Superior temporal gyrus (tissue), 1 donor: ENCODE measurements around the gene CMYA5.

Source experiments
- DNase-seq: peaks from one replicate; pipeline ENCODE4 v3.0.0-alpha.2; 2016; ENCODE audit errors: extremely low spot score

The CMYA5 gene

GRCh38 chr5:79834754-79835714 lies 145.4 kb downstream of the CMYA5 start:
- no peak for DNase-seq

- DNase-seq, result no peak
Measured at GRCh38 chr5:79837761-79838551, 148.3 kb downstream of the CMYA5 start.

- DNase-seq, result peak; percentile 56
Measured at GRCh38 chr5:79840084-79840990, 150.7 kb downstream of the CMYA5 start.

- DNase-seq, result no peak
Measured at GRCh38 chr5:79841172-79841571, 151.5 kb downstream of the CMYA5 start.

GRCh38 chr5:79842006-79842881 lies 152.6 kb downstream of the CMYA5 start:
- DNase-seq, result no peak

- no peak for DNase-seq
Measured at GRCh38 chr5:79842991-79843390, 153.4 kb downstream of the CMYA5 start.

GRCh38 chr5:79843450-79844388 lies 154.1 kb downstream of the CMYA5 start:
- DNase-seq, result no peak

GRCh38 chr5:79844571-79844970 lies 154.9 kb downstream of the CMYA5 start:
- DNase-seq, result no peak

- DNase-seq, result peak; percentile 67
Measured at GRCh38 chr5:79845448-79846197, 156.0 kb downstream of the CMYA5 start.

- DNase-seq, result no peak
Measured at GRCh38 chr5:79846198-79846521, 156.5 kb downstream of the CMYA5 start.

- DNase-seq, result no peak
Measured at GRCh38 chr5:79847561-79847960, 157.9 kb downstream of the CMYA5 start.

GRCh38 chr5:79849061-79849460 lies 159.4 kb downstream of the CMYA5 start:
- no peak for DNase-seq
